Fibroblast of skin of left quadriceps (primary cell): ENCODE data around the gene MYBL2.
"Not testable (repeated sequence)": the region's sequence is repeated elsewhere in the genome, so short reads cannot be mapped to it uniquely, and the experiment has no call there.

Source experiments
- DNase-seq, 2 experiments: peaks; one replicate each; pipeline ENCODE4 v3.0.0-alpha.2; 2013; ENCODE audit warnings: low read depth in 2 of 2

Gene MYBL2

DNA sequence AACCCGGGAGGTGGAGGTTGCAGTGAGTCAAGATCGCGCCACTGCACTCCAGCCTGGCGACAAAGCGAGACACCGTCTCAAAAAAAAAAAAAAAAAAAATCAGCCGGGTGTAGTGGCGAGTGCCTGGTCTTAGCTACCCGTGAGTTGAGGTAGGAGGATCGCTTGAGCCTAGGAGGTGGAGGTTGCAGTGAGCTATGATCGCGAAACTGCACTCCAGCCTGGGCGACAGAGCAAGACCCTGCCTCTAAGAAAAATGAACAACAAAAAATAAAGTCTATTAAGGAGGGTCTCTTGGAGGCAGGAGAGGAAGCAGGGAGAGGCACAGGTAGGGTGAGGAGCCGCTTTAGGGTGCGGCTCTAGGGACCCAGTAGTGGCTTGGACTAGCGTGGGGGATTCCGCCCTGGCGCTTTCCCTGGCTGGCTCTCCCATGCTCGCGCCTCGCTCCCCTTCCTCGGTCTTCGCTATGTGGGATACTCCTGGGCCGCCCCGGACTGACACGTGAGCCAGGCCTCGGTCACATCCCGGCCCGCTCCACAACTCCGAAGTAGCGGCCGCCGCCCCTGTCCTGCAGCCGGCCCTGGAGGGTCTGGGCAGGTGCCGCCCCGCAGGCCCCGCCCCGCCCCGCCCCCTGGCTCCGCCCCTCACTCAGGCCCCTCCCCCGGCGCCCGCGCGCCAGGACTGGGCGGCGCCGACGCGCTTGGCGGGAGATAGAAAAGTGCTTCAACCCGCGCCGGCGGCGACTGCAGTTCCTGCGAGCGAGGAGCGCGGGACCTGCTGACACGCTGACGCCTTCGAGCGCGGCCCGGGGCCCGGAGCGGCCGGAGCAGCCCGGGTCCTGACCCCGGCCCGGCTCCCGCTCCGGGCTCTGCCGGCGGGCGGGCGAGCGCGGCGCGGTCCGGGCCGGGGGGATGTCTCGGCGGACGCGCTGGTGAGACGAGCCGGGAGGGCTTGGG, at the start of gene MYBL2:
TSS of gene MYBL2 (plus strand) at position 739 of the 953 bp plus-strand sequence. CDS start at position 909, 170 bp downstream.
- DNase-seq, result peak; percentile 22 to 27

- DNase-seq, result no peak
Measured at GRCh38 chr20:43631598-43631997, 35.3 kb upstream of the MYBL2 start.

DNA sequence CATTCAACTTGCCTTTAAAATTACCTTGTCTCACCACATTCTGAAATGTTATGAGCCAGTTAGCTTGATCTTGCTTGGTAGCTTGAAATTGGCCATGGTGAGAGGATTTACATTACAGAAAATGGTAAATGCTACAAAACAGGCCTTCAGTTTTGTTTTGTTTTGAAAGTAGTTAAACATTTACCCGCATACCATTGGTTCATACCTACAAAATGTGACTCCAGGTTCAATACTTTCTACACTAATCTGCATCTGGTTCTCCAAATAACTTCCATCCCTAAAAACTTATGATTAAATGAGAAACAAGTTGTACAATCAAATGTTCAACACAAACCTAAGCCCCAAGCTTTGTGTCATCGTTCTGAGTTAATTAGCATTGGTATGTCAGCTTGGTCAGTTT, 30.5 kb upstream of the MYBL2 start:
- no peak for DNase-seq

- DNase-seq, result no peak
Measured at GRCh38 chr20:43642548-43642947, 24.4 kb upstream of the MYBL2 start.

DNA sequence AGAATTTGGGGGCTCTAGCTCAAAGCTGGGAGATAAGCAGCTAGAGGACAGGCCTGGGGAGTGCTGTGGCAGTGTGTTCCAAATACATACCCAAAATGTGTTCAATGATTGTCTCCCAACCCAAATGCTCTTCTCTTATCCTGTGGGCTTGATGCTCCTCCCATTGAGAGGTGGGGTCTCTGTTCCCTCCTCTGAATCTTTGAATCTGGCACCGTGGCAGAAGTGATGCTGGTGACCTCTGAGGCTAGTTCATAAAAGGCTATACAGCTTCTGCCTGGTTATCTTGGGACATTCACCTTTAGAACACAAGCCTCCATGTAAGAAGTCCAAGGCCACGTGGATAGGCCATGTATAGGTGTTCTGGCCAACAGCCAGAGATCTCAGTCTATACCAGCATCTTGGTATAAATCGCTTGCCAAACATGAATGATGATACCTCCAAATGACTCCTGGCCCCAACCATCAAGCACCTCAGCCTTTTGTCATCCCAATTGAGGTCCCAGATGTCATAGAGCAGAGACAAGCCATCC, 15.9 kb upstream of the MYBL2 start:
- DNase-seq, result no peak

DNA sequence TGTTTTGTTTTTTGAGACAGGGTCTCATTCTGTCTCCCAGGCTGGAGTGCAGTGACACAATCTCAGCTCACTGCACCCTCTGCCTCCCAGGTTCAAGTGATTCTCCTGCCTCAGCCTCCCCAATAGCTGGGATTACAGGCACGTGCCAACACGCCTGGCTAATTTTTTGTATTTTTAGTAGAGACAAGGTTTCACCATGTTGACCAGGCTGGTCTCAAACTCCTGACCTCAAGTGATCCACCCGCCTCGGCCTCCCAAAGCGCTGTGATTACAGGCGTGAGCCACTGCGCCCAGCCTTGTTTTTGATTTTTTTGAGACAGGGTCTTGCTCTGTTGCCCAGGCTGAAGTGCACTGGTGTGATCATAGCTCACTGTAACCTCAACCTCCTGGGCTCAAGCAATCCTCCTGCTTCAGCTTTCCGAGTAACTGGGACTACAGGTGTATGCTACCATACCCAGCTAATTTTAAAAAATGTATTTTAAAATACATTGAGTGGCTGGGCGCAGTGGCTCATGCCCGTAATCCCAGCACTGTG, 15.2 kb upstream of the MYBL2 start:
- DNase-seq, result not testable (repeated sequence)

DNA sequence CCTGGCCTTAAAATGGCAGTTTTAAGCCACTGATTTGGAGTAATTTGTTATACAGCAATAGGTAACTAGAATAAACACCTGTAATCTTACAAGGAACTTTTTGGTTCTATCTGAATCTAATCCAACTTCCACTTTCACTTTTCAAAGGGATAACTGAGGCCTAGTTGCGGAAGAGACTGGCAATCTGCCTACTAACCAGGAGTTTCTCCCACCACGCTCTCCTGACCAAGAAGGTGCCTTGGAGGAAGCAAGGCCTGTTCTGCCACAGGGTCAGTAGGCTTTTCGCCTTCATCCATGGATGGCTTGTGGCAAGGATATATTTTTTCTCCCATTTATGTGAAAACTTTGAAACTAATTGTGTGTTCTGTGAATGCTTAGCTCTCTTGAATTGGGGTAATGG, 12.9 kb upstream of the MYBL2 start:
- DNase-seq, result no peak

DNA sequence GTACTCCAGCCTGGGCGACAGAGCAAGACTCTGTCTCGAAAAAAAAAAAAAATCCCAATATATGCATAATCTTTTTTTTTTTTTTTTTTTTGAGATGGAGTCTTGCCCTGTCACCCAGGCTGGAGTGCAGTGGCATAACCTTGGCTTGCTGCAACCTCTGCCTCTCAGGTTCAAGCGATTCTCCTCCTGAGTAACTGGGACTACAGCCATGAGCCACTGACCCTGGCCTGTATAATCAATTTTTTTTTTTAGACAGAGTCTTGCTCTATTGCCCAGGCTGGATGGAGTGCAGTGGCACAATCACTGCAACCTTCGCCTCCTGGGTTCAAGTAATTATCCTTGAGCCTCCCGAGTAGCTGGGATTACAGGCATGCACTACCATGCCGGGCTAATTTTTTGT, 11.7 kb upstream of the MYBL2 start:
- DNase-seq, result not testable (repeated sequence)

DNA sequence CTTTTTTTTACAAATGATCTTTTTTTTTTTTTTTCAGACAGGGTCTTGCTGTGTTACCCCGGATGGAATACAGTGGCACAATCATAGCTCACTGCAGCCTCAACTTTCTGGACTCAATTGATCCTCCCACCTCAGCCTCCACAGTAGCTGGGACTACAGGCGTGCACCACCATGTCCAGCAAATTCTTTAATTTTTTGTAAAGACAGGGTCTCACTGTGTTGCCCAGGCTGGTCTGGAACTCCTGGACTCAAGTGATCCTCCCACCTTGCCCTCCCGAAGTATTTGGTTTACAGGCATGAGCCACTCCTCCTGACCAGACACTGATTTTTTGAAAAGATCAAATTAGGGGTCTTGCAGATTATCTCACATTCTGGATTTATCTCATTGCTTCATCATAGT, 11.0 kb upstream of the MYBL2 start:
- no peak for DNase-seq

- DNase-seq, result no peak
Measured at GRCh38 chr20:43658069-43658722, 8.7 kb upstream of the MYBL2 start.

DNA sequence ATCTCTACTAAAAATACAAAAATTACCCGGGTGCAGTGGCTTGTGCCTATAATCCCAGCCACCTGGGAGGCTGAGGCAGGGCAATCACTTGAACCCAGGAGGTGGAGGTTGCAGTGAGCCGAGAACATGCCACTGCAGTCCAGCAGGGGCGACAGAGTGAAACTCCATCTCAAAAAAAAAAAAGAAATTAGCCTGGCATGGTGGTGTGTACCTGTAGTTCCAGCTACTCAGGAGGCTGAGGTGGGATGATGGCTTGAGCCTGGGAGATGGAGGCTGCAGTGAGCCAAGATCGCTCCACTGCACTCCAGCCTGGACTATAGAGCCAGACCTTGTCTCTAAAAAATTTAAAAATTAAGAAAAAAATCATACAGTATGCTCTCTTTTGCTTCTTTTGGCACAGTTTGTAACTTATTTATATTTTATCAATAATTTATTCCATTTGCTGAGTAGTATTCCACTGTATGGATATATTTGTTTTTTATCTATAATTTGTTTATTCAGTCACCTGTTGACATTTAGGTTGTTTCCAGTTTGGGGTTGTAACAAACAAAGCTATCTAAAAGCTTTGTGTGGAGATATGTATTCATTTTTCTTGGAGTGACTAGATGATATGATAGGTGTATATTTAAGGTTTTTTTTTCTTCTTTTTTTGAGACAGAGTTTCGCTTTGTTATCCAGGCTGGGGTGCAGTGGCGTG, 8.0 kb upstream of the MYBL2 start:
- no peak for DNase-seq

GRCh38 chr20:43662943-43663655, 3.8 kb upstream of the MYBL2 start:
- no peak for DNase-seq

GRCh38 chr20:43665466-43666176, 1.3 kb upstream of the MYBL2 start:
- DNase-seq, result no peak

GRCh38 chr20:43667341-43668132, 623 bp downstream of the MYBL2 start:
- DNase-seq, result no peak

DNA sequence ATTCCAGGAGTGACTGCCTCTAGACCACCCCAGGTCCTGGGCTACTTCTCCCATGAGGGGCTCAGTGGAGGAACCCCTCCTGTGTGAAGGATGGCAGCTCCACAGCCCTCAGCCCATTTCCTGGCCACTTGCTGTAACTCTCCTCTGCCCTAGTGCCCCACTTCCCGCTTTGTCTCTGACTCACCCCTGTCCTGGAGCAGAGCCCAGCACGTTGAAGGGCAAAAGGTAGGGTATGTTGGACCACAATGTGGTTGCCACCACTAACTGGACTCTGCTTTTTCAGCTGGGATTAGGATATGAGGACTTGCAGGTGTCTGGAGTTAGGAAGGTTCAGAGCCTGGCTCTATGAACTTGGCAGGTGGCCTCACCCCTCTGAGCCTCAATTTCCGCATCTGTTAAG, 2.4 kb downstream of the MYBL2 start:
- DNase-seq, result no peak

DNA sequence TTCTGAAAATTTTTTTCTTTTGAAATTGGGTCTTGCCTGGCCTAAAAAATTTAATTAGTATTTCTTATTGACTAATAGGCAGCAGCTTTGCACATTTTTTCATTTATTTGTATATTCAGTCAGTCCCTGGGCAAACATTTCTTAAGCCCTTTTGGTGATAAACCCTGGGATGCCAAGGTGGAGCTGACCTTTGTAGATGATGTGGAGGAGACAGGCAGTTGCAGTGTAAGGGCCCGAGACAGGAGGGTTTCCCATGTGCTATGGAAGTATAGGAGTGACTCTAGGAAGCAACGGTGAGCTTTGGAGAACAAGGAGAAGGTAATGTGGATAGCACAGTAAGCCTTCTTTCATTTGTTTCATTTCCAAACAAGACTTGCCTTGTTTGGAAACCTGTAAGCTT, 3.5 kb downstream of the MYBL2 start:
- no peak for DNase-seq

DNA sequence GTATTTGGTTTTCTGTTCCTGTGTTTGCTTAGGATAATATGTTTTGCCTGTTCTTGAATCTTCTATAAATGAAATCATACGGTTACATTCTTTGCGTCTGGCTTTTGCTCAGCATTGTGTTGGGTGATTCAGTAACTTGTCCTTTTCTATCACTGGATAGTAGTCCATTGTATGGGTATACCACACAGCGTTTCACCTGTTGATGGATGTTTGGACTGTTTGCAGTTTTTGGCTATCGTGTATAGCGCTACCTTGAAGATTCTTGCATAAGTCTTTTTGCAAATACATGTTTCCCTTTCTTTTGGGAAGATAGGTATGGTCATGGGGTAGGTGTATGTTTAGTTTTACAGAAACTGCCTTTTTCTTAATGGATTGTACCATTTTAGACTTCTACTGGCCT, 9.5 kb downstream of the MYBL2 start:
- no peak for DNase-seq

DNA sequence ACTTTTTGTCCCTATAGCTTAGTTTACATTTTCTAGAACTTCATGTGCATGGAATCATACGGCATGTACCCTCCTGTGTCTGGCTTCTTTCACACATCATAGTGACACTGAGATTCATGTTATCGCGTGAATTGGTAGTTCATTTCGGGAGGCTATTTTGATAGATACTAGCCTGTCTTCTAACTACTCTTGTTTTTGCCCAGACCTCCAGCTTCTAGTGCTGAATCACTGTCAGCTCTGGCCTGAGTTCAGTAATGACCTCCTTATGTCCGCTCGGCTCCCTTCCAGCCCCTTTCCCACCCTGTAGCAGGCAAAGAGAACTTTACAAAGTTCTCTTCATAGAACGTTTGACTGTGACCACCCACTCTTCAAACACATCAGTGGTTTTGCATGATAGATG, 14.1 kb downstream of the MYBL2 start:
- DNase-seq, result no peak

- DNase-seq, result no peak
Measured at GRCh38 chr20:43681468-43681942, 14.6 kb downstream of the MYBL2 start.

GRCh38 chr20:43681991-43682410, 15.1 kb downstream of the MYBL2 start:
- DNase-seq, result no peak
